Measurements from ENCODE around the gene CNTN4. TPM values are rescaled to one million over a fixed set of nuclear protein-coding genes. Genes with fewer than 3 reads are reported as not detected.

Gene CNTN4
- total RNA-seq, 1 donor from 2014 or later, result 16.1 TPM

- H3K4me3 Mint-ChIP-seq (ENCODE audit: low read depth), result no peak overlapping the region
- TF ChIP-seq CTCF (IDR thresholded peaks at IDR 0.05; ENCODE audit: unreplicated experiment), result no peak
- peaks cover 11% of the 10 kb centered on the region for H3K4me1 Mint-ChIP-seq (ENCODE audit: low read depth)
- H3K27ac Mint-ChIP-seq, result no peak overlapping the region
- H3K9me3 Mint-ChIP-seq (ENCODE audit: low read depth), result no peaks in the 10 kb centered on the region
- no peak for DNase-seq (ENCODE audit: low spot score, unreplicated experiment)
- no peaks in the 10 kb centered on the region for H3K27me3 Mint-ChIP-seq
- no peaks in the 10 kb centered on the region for H3K36me3 Mint-ChIP-seq (ENCODE audit: insufficient read depth)
Measured at GRCh38 chr3:3031326-3031725, 932.7 kb downstream of the CNTN4 start.

- no peak for DNase-seq (ENCODE audit: low spot score, unreplicated experiment)
- Mint-ChIP-seq H3K4me1 (ENCODE audit: low read depth) (peaks cover 9% of the 10 kb centered on the region), H3K9me3 (ENCODE audit: low read depth) (no peaks in the 10 kb centered on the region), H3K27me3 (no peaks in the 10 kb centered on the region), H3K4me3 (ENCODE audit: low read depth) (no peak overlapping the region), H3K27ac (no peak overlapping the region), H3K36me3 (ENCODE audit: insufficient read depth) (peaks cover 4% of the 10 kb centered on the region)
- TF ChIP-seq CTCF (IDR thresholded peaks at IDR 0.05; ENCODE audit: unreplicated experiment), result no peak
Measured at GRCh38 chr3:3037156-3037555, 938.5 kb downstream of the CNTN4 start.

GRCh38 chr3:3038201-3038991 lies 939.7 kb downstream of the CNTN4 start:
- DNase-seq (ENCODE audit: low spot score, unreplicated experiment), result no peak
- Mint-ChIP-seq H3K36me3 (ENCODE audit: insufficient read depth) (peaks cover 5% of the 10 kb centered on the region), H3K4me3 (ENCODE audit: low read depth) (no peak overlapping the region), H3K9me3 (ENCODE audit: low read depth) (no peaks in the 10 kb centered on the region), H3K27me3 (no peaks in the 10 kb centered on the region), H3K4me1 (ENCODE audit: low read depth) (no peaks in the 10 kb centered on the region), H3K27ac (no peak overlapping the region)
- no peak for TF ChIP-seq CTCF (IDR thresholded peaks at IDR 0.05; ENCODE audit: unreplicated experiment)

DNA sequence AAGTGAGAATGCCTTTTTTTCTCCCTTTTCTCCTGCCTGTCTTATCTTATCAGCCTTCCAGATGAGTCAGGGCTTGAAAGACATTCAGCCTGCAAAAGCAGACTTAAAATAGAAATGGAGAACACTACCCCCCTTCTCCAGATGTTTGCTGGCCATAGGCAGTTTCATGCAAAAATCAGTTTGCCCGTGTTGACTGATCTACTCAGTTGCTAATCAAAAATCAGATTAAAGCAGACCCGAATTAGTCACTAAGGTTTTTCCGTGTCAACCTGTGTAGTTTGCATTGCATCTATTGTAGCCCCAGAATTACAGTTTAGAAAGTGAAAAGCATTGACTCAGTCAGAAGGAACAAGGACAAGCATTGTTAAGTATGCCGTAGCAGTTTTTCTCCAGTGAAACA lies 955.3 kb downstream of the CNTN4 start:
- H3K27ac Mint-ChIP-seq, result no peak overlapping the region
- DNase-seq (ENCODE audit: low spot score, unreplicated experiment), result no peak
- no peaks in the 10 kb centered on the region for H3K9me3 Mint-ChIP-seq (ENCODE audit: low read depth)
- H3K4me3 Mint-ChIP-seq (ENCODE audit: low read depth), result no peak overlapping the region
- no peaks in the 10 kb centered on the region for H3K27me3 Mint-ChIP-seq
- no peaks in the 10 kb centered on the region for H3K36me3 Mint-ChIP-seq (ENCODE audit: insufficient read depth)
- peaks cover 12% of the 10 kb centered on the region for H3K4me1 Mint-ChIP-seq (ENCODE audit: low read depth)
- no peak for TF ChIP-seq CTCF (IDR thresholded peaks at IDR 0.05; ENCODE audit: unreplicated experiment)

DNA sequence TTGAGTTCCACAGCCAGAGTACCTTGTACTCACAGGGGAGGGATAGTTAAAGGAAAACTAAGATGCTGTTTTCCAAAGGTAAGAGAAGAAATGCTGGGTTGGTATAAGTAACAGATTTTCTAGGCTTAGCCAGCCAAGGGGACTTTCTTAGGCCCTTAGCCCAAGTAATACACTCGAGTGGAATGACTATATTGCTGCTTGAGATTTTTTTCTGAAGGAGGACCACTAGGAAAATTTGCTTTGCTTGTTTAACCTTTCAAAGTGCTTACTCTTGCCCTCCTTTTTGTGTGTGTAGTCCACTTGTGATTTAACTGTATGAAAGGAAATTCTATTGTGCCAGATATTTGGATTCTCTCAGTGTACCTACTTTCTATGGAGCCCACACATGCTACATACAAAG lies 961.0 kb downstream of the CNTN4 start:
- Mint-ChIP-seq H3K4me3 (ENCODE audit: low read depth) (no peak overlapping the region), H3K27me3 (no peaks in the 10 kb centered on the region), H3K9me3 (ENCODE audit: low read depth) (no peaks in the 10 kb centered on the region), H3K27ac (no peak overlapping the region), H3K4me1 (ENCODE audit: low read depth) (peaks cover under 1% of the 10 kb centered on the region), H3K36me3 (ENCODE audit: insufficient read depth) (no peaks in the 10 kb centered on the region)
- no peak for TF ChIP-seq CTCF (IDR thresholded peaks at IDR 0.05; ENCODE audit: unreplicated experiment)
- no peak for DNase-seq (ENCODE audit: low spot score, unreplicated experiment)

Measured in progenitor cell of endocrine pancreas (in vitro differentiated cells).